Coronary artery (tissue), 2 donors: ENCODE measurements around the gene SERGEF.

Source experiments
- DNase-seq: peaks from one replicate; pipeline ENCODE4 v3.0.0-alpha.2; 2017; ENCODE audit warnings: low spot score
- H3K27ac ChIP-seq, 2 donors: fragments of 200-600 bp; sonication (generic); one replicate each; pipeline ENCODE4 v1.5.1; 2016 to 2019
- H3K4me3 ChIP-seq: fragments of 200-600 bp; sonication (generic); 2 replicates; pipeline ENCODE4 v1.5.1; 2016; ENCODE audit warnings: mild to moderate bottlenecking, moderate library complexity
- TF ChIP-seq, protein P1 (sequence below): fragments of 200-600 bp; sonication (generic); IDR thresholded peaks from one replicate; pipeline ENCODE4 v1.5.1; 2019; ENCODE audit warnings: antibody characterized with exemption

The SERGEF gene

DNA sequence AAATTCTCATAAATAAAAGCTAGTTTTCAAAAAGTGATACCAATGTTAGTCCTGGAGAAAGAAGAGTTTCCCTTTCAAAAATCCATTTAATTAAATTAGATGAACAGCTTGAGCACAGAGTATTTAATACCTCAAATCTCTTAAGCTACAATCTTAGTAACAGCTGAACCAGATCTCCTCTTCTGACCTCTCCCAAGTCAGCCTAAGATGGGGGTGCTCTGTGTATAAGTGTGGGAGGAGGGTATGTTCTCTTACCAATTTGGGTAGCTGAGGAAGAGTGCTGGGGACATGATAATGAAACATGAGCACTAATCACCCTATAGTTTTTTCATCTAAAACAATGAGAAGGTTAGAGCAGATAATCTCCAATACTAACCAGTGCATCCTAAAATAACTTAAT lies 23.6 kb upstream of the SERGEF start:
- no peak overlapping the region for H3K27ac ChIP-seq
- H3K4me3 ChIP-seq = no peak overlapping the region
- no peak for DNase-seq
- TF ChIP-seq, protein P1, sequence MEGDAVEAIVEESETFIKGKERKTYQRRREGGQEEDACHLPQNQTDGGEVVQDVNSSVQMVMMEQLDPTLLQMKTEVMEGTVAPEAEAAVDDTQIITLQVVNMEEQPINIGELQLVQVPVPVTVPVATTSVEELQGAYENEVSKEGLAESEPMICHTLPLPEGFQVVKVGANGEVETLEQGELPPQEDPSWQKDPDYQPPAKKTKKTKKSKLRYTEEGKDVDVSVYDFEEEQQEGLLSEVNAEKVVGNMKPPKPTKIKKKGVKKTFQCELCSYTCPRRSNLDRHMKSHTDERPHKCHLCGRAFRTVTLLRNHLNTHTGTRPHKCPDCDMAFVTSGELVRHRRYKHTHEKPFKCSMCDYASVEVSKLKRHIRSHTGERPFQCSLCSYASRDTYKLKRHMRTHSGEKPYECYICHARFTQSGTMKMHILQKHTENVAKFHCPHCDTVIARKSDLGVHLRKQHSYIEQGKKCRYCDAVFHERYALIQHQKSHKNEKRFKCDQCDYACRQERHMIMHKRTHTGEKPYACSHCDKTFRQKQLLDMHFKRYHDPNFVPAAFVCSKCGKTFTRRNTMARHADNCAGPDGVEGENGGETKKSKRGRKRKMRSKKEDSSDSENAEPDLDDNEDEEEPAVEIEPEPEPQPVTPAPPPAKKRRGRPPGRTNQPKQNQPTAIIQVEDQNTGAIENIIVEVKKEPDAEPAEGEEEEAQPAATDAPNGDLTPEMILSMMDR = no peak

DNA sequence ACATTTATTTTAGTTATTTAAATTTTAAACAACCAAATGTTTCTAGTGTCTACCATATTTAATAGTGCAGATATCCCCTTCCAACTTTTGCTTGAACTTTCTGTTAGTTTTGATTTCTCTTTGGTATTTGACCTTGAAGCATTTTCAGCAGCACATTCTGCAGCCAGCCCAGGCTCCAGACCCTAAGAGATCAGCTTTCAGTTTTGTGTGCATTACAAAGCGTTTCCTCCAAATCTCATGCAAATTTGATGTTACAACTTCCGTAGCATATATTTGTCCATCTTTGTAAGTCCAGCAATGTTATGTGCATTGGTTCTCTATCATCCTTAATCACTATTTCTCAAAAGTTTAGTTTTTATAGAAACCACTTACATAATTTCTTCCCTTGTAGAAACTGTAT lies 14.6 kb upstream of the SERGEF start:
- H3K4me3 ChIP-seq = no peak overlapping the region
- DNase-seq = no peak
- H3K27ac ChIP-seq = no peak overlapping the region
- TF ChIP-seq, protein P1 = no peak

DNA sequence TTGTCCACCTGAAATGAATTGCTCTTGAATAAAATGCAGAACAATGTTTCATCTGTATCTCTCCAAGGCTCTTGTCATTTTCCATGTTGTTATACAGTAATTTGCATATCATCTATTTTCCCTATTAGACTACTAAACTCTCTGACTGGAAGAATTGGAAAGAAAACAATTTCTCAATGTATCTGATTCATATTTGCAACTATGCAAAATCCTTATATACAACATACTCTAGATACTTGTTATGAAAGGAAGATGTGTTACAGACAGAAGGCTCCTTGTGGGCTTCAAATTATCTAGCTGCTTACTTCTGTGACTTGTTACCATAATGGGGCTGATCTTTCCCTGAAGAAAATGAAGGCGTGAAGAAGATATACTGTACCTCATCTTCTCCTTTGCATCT lies 9.6 kb upstream of the SERGEF start:
- TF ChIP-seq, protein P1 = no peak
- H3K27ac ChIP-seq = no peak overlapping the region
- no peak for DNase-seq
- no peak overlapping the region for H3K4me3 ChIP-seq

DNA sequence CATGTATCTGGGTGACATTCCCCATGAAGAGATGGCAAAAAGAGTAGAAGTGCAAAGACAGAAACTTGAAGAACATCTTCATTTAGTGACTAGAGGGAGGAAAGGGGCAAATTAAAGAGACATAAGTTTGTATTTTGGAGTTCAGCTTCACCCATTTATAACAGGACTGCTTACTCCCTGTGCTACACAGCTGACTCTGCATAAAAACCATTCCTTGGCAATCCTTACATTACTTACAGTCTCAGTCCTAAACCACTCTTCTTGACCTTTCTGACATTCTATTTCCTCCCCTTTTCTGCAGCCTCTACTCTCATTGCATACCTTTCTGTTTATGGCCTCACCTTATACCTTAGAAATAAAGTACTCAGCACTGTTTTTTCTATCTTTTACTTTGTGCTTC lies 6.8 kb upstream of the SERGEF start:
- Histone ChIP-seq H3K4me3 (no peak overlapping the region), H3K27ac (no peak overlapping the region)
- TF ChIP-seq, protein P1 = no peak
- no peak for DNase-seq

DNA sequence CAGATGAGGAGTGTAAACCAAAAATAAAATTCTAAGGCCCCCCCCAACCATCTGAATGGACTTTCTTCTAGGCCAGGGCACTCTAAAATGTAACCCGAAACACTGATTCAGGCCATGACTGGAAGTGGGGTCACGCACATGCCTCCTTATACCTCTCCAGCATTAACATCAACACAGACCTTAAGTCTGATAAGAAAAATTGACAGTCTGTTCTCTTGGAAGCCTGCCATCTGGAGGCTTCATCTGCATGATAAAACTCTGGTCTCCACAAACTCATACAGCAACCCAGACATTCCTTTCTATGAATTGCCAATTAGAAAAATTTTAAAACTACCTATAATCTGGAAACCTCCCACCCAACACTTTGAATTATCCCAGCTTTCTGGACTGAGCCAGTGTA lies 3.9 kb upstream of the SERGEF start:
- H3K27ac ChIP-seq = no peak overlapping the region

DNA sequence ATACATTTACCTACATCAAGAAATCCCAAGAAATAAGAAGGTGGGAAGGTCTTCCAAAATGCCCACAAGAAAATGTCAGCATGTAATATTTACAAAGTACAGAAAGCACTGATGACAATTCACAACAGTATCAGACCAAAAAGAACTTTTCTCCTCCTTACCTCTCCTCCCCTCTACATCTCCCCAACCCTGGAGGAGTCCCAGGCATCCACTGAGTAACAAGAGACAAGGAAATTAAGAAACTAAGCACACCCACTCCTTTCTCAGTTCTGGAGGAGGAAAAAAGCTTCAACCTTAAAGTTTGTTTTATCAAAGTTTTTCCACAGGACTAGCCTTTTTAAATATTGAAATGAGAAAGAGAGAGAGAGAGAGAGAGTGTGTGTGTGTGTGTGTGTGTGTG lies 2.0 kb upstream of the SERGEF start:
- TF ChIP-seq, protein P1 = no peak
- no peak overlapping the region for H3K27ac ChIP-seq
- no peak for DNase-seq
- no peak overlapping the region for H3K4me3 ChIP-seq

More for the DNA sequence above, 3.9 kb upstream of the SERGEF start:
- TF ChIP-seq, protein P1 = no peak
- H3K4me3 ChIP-seq = no peak overlapping the region
- DNase-seq = no peak

DNA sequence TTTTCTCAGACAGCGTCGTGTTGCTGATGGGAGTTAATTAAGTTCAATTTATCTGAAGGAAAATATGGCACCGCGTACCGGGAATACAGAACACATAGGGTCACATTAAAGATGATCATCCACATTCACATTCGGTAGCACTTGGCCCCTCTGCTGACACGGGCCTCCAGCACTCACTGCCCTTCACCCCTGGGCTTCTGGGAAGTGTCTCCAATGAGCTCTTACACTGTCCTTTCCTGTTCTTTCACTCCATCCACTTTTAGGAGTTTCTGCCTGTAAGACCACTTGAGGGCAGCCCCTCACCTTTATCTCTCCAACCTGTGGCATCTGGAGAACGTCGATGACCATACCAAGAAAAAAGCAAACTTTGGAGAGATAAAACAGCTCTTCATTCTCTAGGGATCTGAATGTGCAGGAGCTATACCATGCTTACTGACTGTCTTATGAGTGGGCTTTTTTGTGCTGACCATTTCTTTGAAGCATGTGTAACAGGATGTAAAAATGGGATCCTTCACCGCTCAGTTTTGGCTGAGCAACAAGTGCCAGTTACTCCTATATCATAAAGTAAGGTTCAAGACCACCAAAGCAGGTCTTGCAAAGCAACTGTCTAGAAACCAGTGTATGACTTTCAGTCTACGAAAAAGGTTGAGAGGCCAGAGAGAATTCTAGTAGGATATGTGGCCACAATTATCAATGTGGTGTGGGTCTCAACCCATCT lies 1.1 kb upstream of the SERGEF start:
- H3K27ac ChIP-seq = peak overlapping the region; percentile 87 to 96
- TF ChIP-seq, protein P1 = no peak
- peak overlapping the region; percentile 89 for H3K4me3 ChIP-seq
- no peak for DNase-seq
